SK-MEL-5 (cell line): ENCODE data around the gene SLC5A11. TPM values are rescaled to one million over a fixed set of nuclear protein-coding genes. Genes with fewer than 3 reads are reported as not detected.
A peak's percentile ranks its signal among the peaks of the same experiment; 100 is the strongest.
"Not testable (repeated sequence)": the region's sequence is repeated elsewhere in the genome, so short reads cannot be mapped to it uniquely, and the experiment has no call there.

Source experiments
- DNase-seq: peaks from one replicate; pipeline ENCODE4 v3.0.0-alpha.2; 2016; ENCODE audit warnings: low read depth, low spot score
- in situ Hi-C: cut with HindIII; loops from 2 replicates; pipeline ENCODE4 v1.10.0; 2016; ENCODE audit warnings: low sequenced_read_pairs, high pct_unique_total_duplicates, low pct_unique_long_range_greater_than_20kb
- total RNA-seq: library from RNA; depleted of rRNA; stranded (reverse); fragments of >200 nt; shearing (Covaris generic); gene quantifications from 2 replicates; pipeline ENCODE4 v1.2.3, GENCODE V29; 2014

SLC5A11 gene
- total RNA-seq, 1 experiment from 2014 or later, result not detected

GRCh38 chr16:24897522-24897921 lies 51.8 kb downstream of the SLC5A11 start:
- in situ Hi-C loops, DNase-seq: not testable (repeated sequence)

DNA sequence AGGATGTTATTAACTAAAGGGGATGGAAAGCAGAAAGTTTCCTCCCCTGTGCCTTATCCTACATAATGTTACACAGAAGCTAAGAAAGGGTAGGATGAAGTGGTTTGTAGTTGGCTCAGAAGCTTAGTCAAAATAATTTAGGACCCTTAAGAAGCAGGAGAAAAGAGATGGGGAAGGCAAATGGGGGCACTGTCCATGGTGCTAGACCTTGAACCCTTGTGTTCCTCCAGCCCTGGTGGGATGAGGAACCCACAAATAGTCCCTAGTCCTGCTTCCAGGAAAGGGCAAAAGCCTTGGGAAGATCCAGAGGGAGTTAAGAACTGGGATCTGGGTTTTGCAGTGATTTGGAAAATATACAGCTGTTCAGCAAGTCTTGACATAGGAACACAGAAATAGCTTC lies 54.5 kb downstream of the SLC5A11 start:
- no peak for DNase-seq
- in situ Hi-C loops, result no loop called here

DNA sequence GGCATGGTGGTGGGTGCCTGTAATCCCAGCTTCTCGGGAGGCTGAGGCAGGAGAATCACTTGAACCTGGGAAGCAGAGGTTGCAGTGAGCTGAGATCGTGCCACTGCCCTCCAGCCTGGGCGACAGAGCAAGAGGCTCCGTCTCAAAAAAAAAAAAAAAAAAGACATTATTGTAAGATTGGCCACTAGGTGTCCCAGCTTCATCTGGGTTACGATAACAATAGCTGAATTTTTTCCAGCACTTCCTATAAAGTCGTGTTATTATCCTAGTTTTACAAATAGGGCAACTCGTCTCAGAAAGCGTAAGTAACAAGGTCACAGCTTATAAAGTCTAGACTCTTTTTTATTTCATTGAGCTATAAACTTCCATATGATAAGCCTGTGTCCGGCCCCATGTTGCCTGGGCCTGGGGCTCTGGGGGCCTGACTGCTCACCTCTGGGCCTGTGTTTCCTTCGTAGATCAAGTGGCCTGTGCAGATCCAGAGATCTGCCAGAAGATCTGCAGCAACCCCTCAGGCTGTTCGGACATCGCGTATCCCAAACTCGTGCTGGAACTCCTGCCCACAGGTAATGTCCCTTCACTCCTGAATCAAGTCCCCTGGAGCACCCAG lies 60.5 kb downstream of the SLC5A11 start:
- DNase-seq, result peak; percentile 32
- in situ Hi-C loops, result no loop called here

DNA sequence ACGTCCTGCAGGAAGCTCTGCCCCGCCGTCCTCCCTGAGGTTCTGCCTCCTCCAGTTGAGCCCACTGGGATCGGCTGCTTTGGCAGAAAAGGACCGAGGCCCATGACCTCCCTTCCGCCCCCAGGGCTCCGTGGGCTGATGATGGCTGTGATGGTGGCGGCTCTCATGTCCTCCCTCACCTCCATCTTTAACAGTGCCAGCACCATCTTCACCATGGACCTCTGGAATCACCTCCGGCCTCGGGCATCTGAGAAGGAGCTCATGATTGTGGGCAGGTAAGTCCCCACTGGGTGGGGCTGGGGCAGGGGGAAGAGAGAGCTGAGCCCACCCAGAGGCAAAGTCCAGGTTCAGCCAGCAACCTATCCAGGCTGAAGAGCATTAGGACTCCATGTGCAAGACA lies 61.1 kb downstream of the SLC5A11 start:
- in situ Hi-C loops, result no loop called here
- no peak for DNase-seq

- no peak for DNase-seq
- in situ Hi-C loops, result no loop called here
These were observed 63.0 kb downstream of the SLC5A11 start for GRCh38 chr16:24908716-24909115.

- in situ Hi-C loops, result no loop called here
- no peak for DNase-seq
These were observed 64.1 kb downstream of the SLC5A11 start for GRCh38 chr16:24909856-24910255.

- in situ Hi-C loops, result no loop called here
These were observed 69.3 kb downstream of the SLC5A11 start for GRCh38 chr16:24915019-24915418.

GRCh38 chr16:24915576-24915975 lies 69.8 kb downstream of the SLC5A11 start:
- in situ Hi-C loops, result no loop called here
- DNase-seq, result no peak

More at GRCh38 chr16:24915019-24915418, 69.3 kb downstream of the SLC5A11 start:
- no peak for DNase-seq

- in situ Hi-C loops, result no loop called here
- DNase-seq, result no peak
These were observed 71.5 kb downstream of the SLC5A11 start for GRCh38 chr16:24917236-24917635.

- in situ Hi-C loops, result no loop called here
- no peak for DNase-seq
These were observed 72.1 kb downstream of the SLC5A11 start for GRCh38 chr16:24917891-24918290.

GRCh38 chr16:24918641-24919040 lies 72.9 kb downstream of the SLC5A11 start:
- in situ Hi-C loops, result no loop called here
- DNase-seq, result no peak

DNA sequence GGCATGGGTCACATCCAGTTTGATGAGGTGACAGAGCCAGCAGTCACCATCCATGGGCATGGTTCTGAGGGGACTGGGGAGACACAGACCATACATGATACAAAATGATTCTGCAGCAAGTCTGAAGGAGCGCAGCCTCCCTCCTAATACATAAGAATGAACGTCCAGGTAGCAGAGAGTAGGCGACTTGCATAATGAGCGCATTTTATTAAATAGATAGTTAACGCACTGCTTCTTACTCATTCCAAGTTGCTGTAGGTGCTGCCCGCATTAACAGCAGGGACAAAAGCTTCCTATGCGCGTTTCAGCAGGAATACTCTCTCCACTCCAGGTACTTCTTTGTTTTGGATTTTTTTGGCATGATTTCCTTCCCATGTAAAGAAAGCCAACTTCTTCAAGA lies 73.8 kb downstream of the SLC5A11 start:
- DNase-seq, result no peak
- in situ Hi-C loops, result no loop called here

DNA sequence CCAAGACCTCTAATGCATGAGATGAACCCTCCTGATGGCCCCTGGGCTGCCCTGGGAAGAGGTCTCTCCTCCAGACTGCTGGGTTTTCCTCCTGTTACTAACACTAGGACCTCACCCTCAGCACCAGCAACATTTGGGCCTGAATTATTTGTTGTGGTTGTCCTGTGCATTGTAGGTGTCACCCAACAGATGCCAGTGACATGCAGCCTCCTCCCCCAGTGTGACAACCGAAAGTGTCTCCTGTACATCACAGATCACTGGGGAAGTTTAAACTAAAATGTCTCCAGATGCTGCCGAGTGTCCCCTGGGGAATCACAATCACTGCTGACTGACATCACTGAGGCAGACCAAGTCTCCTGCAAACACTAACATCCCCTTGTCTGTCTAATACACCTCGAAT lies 74.8 kb downstream of the SLC5A11 start:
- no peak for DNase-seq
- in situ Hi-C loops, result no loop called here

- in situ Hi-C loops, result no loop called here
- no peak for DNase-seq
These were observed 75.5 kb downstream of the SLC5A11 start for GRCh38 chr16:24921229-24921628.

- in situ Hi-C loops, result no loop called here
- DNase-seq, result no peak
These were observed 79.4 kb downstream of the SLC5A11 start for GRCh38 chr16:24925163-24925562.

DNA sequence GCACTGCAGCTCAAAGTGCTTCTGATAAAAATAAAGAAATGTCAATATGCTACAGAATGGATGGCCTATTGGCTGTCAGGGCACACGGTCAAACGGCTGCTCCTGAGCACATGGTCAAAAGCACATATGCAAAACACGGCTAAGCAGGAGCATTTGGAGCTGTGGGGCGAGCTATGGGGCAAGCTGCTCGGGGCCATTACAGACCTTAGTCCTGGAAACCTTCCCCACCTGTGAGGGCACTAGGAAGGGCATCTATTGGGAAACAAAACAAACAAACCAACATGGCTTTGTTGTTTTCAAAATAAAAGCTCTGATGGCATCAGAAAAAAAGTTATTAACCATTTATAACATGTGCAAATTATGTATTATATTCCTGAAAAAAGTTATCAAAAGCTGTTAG lies 83.6 kb downstream of the SLC5A11 start:
- in situ Hi-C loops, result no loop called here
- no peak for DNase-seq

- in situ Hi-C loops, result no loop called here
- DNase-seq, result no peak
These were observed 84.7 kb downstream of the SLC5A11 start for GRCh38 chr16:24930440-24930839.

- in situ Hi-C loops, result no loop called here
These were observed 85.3 kb downstream of the SLC5A11 start for GRCh38 chr16:24931091-24931490.

GRCh38 chr16:24935336-24935735 lies 89.6 kb downstream of the SLC5A11 start:
- no peak for DNase-seq
- in situ Hi-C loops, result no loop called here

More at GRCh38 chr16:24931091-24931490, 85.3 kb downstream of the SLC5A11 start:
- no peak for DNase-seq

- in situ Hi-C loops, result no loop called here
- DNase-seq, result no peak
These were observed 90.4 kb downstream of the SLC5A11 start for GRCh38 chr16:24936151-24936550.
